Raji (cell line): ENCODE measurements around the gene SERTM2.

Source experiments
- POLR2A ChIP-seq: IDR thresholded peaks from 2 replicates; pipeline ENCODE4 v1.6.1; 2011; ENCODE audit warnings: low read depth, low read length, control low read depth; ENCODE audit not compliant: insufficient read depth

SERTM2 gene

GRCh38 chrX:111519215-111519614, 7.8 kb downstream of the SERTM2 start:
- TF ChIP-seq POLR2A = no peak

GRCh38 chrX:111520506-111520905, 9.1 kb downstream of the SERTM2 start:
- no peak for TF ChIP-seq POLR2A

- no peak for TF ChIP-seq POLR2A
Observed at GRCh38 chrX:111521169-111521568, 9.7 kb downstream of the SERTM2 start.

GRCh38 chrX:111543212-111543741, 31.8 kb downstream of the SERTM2 start:
- no peak for TF ChIP-seq POLR2A

- TF ChIP-seq POLR2A = no peak
Observed at GRCh38 chrX:111555406-111555958, 44.0 kb downstream of the SERTM2 start.

- TF ChIP-seq POLR2A = no peak
Observed at GRCh38 chrX:111560801-111561200, 49.4 kb downstream of the SERTM2 start.

GRCh38 chrX:111561851-111562250, 50.4 kb downstream of the SERTM2 start:
- TF ChIP-seq POLR2A = no peak

GRCh38 chrX:111567542-111568255, 56.3 kb downstream of the SERTM2 start:
- TF ChIP-seq POLR2A = no peak

- no peak for TF ChIP-seq POLR2A
Observed at GRCh38 chrX:111568354-111568753, 56.9 kb downstream of the SERTM2 start.

GRCh38 chrX:111568817-111569216, 57.4 kb downstream of the SERTM2 start:
- no peak for TF ChIP-seq POLR2A
